Caco-2 (cell line): Measurements from ENCODE around the gene LDLRAD4. TPM values are rescaled to one million over a fixed set of nuclear protein-coding genes. Genes with fewer than 3 reads are reported as not detected.

Source experiments
- BruUV-seq: library from RNA; stranded (reverse); fragments of 400-500 nt; replicated peaks from 2 replicates; lab custom pipeline; 2021; lab: Mats Ljungman, UMichigan
- CTCF ChIA-PET: fragments of 300-600 bp; sonication (Branson Sonifier 250); formaldehyde crosslinking; loops from one replicate; lab custom pipeline; 2022; ENCODE audit warnings: antibody characterized with exemption; lab: Charles Lee
- POLR2A ChIA-PET: fragments of 300-600 bp; sonication (Branson Sonifier 250); formaldehyde crosslinking; loops from one replicate; lab custom pipeline; 2022; ENCODE audit warnings: antibody characterized with exemption; lab: Charles Lee
- DNase-seq, 2 experiments: peaks; one replicate each; pipeline versions ENCODE4 v3.0.0 to v3.0.0-alpha.2; 2020 to 2022
- H3K27me3 ChIP-seq: replicated peaks from 2 replicates; pipeline ENCODE4 v1.6.0; 2011; ENCODE audit warnings: low read length; ENCODE audit not compliant: control insufficient read depth, insufficient read depth
- H3K36me3 ChIP-seq: 2 replicates; pipeline ENCODE4 v1.5.1; 2011; ENCODE audit warnings: low read length; ENCODE audit not compliant: control insufficient read depth, insufficient read depth
- H3K4me1 ChIP-seq: fragments of 250-450 bp; sonication (Bioruptor Pico); 2 replicates; pipeline ENCODE4 v1.5.1; 2020; ENCODE audit warnings: mild to moderate bottlenecking
- H3K4me3 ChIP-seq: 2 replicates; pipeline ENCODE4 v1.5.1; 2011; ENCODE audit warnings: low read depth, mild to moderate bottlenecking, control low read depth, low read length
- H3K9me3 ChIP-seq: fragments of 250-450 bp; sonication (Bioruptor Pico); 2 replicates; pipeline ENCODE4 v1.5.1; 2020; ENCODE audit warnings: mild to moderate bottlenecking, moderate library complexity
- H3K27ac Mint-ChIP-seq: one replicate; pipeline ENCODE4 v1.8.0; 2022; ENCODE audit warnings: mixed read lengths; ENCODE audit not compliant: unreplicated experiment
- H3K27me3 Mint-ChIP-seq: one replicate; pipeline ENCODE4 v1.8.0; 2022; ENCODE audit warnings: mixed read lengths; ENCODE audit not compliant: insufficient read depth, unreplicated experiment
- H3K36me3 Mint-ChIP-seq: one replicate; pipeline ENCODE4 v1.8.0; 2022; ENCODE audit warnings: mild to moderate bottlenecking, mixed read lengths; ENCODE audit not compliant: insufficient read depth, unreplicated experiment
- H3K4me1 Mint-ChIP-seq: one replicate; pipeline ENCODE4 v1.8.0; 2022; ENCODE audit warnings: low read depth, mixed read lengths; ENCODE audit not compliant: unreplicated experiment
- H3K4me3 Mint-ChIP-seq: one replicate; pipeline ENCODE4 v1.8.0; 2022; ENCODE audit warnings: mild to moderate bottlenecking, moderate library complexity, mixed read lengths; ENCODE audit not compliant: unreplicated experiment
- H3K9me3 Mint-ChIP-seq: one replicate; pipeline ENCODE4 v1.8.0; 2022; ENCODE audit warnings: mixed read lengths; ENCODE audit not compliant: unreplicated experiment
- CTCF ChIP-seq, 2 experiments: fragments of 200-600 bp in 1 of 2; IDR thresholded peaks; 1 replicate in 1 of 2; 2 replicates in 1 of 2; pipeline versions ENCODE4 v1.5.1 to v1.8.0; 2011 to 2022; ENCODE audit warnings: antibody characterized with exemption in 1 of 2, control low read depth in 1 of 2, inconsistent platforms in 1 of 2, low read depth in 1 of 2, low read length in 1 of 2, mild to moderate bottlenecking in 1 of 2, moderate library complexity in 1 of 2; ENCODE audit not compliant: insufficient read depth in 1 of 2, severe bottlenecking in 1 of 2, unreplicated experiment in 1 of 2
- intact Hi-C: fragments of 100-400 bp; cut with micrococcal nuclease; formaldehyde crosslinking; loops from one replicate; pipeline ENCODE4 v1.10.0; 2022; ENCODE audit not compliant: unreplicated experiment
- total RNA-seq: library from RNA; stranded (reverse); gene quantifications from 2 replicates; pipeline ENCODE4 v1.2.3, GENCODE V29; 2022

LDLRAD4 gene
- total RNA-seq, 1 experiment from 2014 or later, result 1.2 TPM

- TF ChIP-seq CTCF (IDR thresholded peaks at IDR 0.05; ENCODE audit: insufficient read depth in 1 of 2, low read depth in 1 of 2, low read length in 1 of 2, severe bottlenecking in 1 of 2, unreplicated experiment in 1 of 2), result no peak
- ChIA-PET POLR2A (no interaction called here), CTCF (no interaction called here)
- no peak for DNase-seq
- H3K4me1 Mint-ChIP-seq, result no peaks in the 10 kb centered on the region
- no peaks in the 10 kb centered on the region for H3K9me3 Mint-ChIP-seq
- no peaks in the 10 kb centered on the region for H3K36me3 Mint-ChIP-seq
- Histone ChIP-seq H3K4me1 (no peaks in the 10 kb centered on the region), H3K27me3 (no peaks in the 10 kb centered on the region), H3K36me3 (no peaks in the 10 kb centered on the region), H3K4me3 (no peak overlapping the region), H3K9me3 (no peaks in the 10 kb centered on the region)
- intact Hi-C loops, result no loop called here
- no peak overlapping the region for H3K4me3 Mint-ChIP-seq
- peaks cover 11% of the 10 kb centered on the region for H3K27me3 Mint-ChIP-seq
- BruUV-seq, result no TSS peak
- H3K27ac Mint-ChIP-seq, result no peak overlapping the region
These were observed 367.0 kb downstream of the LDLRAD4 start for GRCh38 chr18:13585379-13586153.

- H3K4me3 Mint-ChIP-seq, result no peak overlapping the region
- no peak for DNase-seq
These were observed 368.4 kb downstream of the LDLRAD4 start for GRCh38 chr18:13587001-13587400.

GRCh38 chr18:13587477-13587876, 368.9 kb downstream of the LDLRAD4 start:
- Mint-ChIP-seq H3K27ac (no peak overlapping the region), H3K27me3 (peaks cover 9% of the 10 kb centered on the region), H3K9me3 (no peaks in the 10 kb centered on the region), H3K36me3 (no peaks in the 10 kb centered on the region), H3K4me1 (no peaks in the 10 kb centered on the region), H3K4me3 (no peak overlapping the region)
- no peaks in the 10 kb centered on the region for H3K27me3 ChIP-seq
- H3K4me3 ChIP-seq, result no peak overlapping the region
- no peaks in the 10 kb centered on the region for H3K36me3 ChIP-seq
- no peak for TF ChIP-seq CTCF (IDR thresholded peaks at IDR 0.05; ENCODE audit: insufficient read depth in 1 of 2, low read depth in 1 of 2, low read length in 1 of 2, severe bottlenecking in 1 of 2, unreplicated experiment in 1 of 2)
- ChIA-PET POLR2A (no interaction called here), CTCF (no interaction called here)
- intact Hi-C loops, result no loop called here
- no peaks in the 10 kb centered on the region for H3K9me3 ChIP-seq
- DNase-seq, result no peak
- no peaks in the 10 kb centered on the region for H3K4me1 ChIP-seq
- no TSS peak for BruUV-seq

More at GRCh38 chr18:13587001-13587400, 368.4 kb downstream of the LDLRAD4 start:
- no peaks in the 10 kb centered on the region for H3K4me1 Mint-ChIP-seq
- TF ChIP-seq CTCF (IDR thresholded peaks at IDR 0.05; ENCODE audit: insufficient read depth in 1 of 2, low read depth in 1 of 2, low read length in 1 of 2, severe bottlenecking in 1 of 2, unreplicated experiment in 1 of 2), result no peak
- ChIA-PET POLR2A (no interaction called here), CTCF (no interaction called here)
- Histone ChIP-seq H3K4me3 (no peak overlapping the region), H3K4me1 (no peaks in the 10 kb centered on the region), H3K9me3 (no peaks in the 10 kb centered on the region), H3K27me3 (no peaks in the 10 kb centered on the region), H3K36me3 (no peaks in the 10 kb centered on the region)
- no TSS peak for BruUV-seq
- H3K36me3 Mint-ChIP-seq, result no peaks in the 10 kb centered on the region
- peaks cover 9% of the 10 kb centered on the region for H3K27me3 Mint-ChIP-seq
- no peak overlapping the region for H3K27ac Mint-ChIP-seq
- H3K9me3 Mint-ChIP-seq, result no peaks in the 10 kb centered on the region
- intact Hi-C loops, result no loop called here
